Activated CD8-positive, alpha-beta memory T cell treated with anti-CD3 and anti-CD28 coated beads, Interleukin-2, amount 10 ng/mL, durations not matched to agents 7 days and 5 days (primary cell): ENCODE measurements around the gene CPNE9. TPM values are rescaled to one million over a fixed set of nuclear protein-coding genes. Genes with fewer than 3 reads are reported as not detected.

Source experiments
- ATAC-seq: fragments of 150-1000 bp; cut with Tn5 transposase; one replicate; pipeline ENCODE4 v1.10.0; 2021; ENCODE audit warnings: moderate library complexity
- CTCF ChIA-PET: fragments of 350-600 bp; sonication (Branson Sonifier 250); formaldehyde crosslinking; loops from one replicate; lab custom pipeline; 2021; ENCODE audit warnings: antibody characterized with exemption; lab: Charles Lee
- DNase-seq: peaks from one replicate; pipeline ENCODE4 v3.0.0-alpha.2; 2020
- H3K27ac Mint-ChIP-seq: one replicate; pipeline ENCODE4 v1.8.0; 2021; ENCODE audit warnings: mild to moderate bottlenecking, mixed read lengths
- H3K27me3 Mint-ChIP-seq: one replicate; pipeline ENCODE4 v1.8.0; 2021; ENCODE audit warnings: mixed read lengths
- H3K36me3 Mint-ChIP-seq: one replicate; pipeline ENCODE4 v1.8.0; 2021; ENCODE audit warnings: mild to moderate bottlenecking, mixed read lengths
- H3K4me1 Mint-ChIP-seq: one replicate; pipeline ENCODE4 v1.8.0; 2021; ENCODE audit warnings: mixed read lengths
- H3K4me3 Mint-ChIP-seq: one replicate; pipeline ENCODE4 v1.8.0; 2021; ENCODE audit warnings: mild to moderate bottlenecking, moderate library complexity, mixed read lengths
- H3K9me3 Mint-ChIP-seq: one replicate; pipeline ENCODE4 v1.8.0; 2022; ENCODE audit warnings: low read depth, mixed read lengths
- total RNA-seq, 2 experiments: library from RNA; stranded (reverse); gene quantifications; one replicate each; pipeline ENCODE4 v1.2.3, GENCODE V29; 2021

The CPNE9 gene
- total RNA-seq, 2 experiments from 2014 or later = not detected

DNA sequence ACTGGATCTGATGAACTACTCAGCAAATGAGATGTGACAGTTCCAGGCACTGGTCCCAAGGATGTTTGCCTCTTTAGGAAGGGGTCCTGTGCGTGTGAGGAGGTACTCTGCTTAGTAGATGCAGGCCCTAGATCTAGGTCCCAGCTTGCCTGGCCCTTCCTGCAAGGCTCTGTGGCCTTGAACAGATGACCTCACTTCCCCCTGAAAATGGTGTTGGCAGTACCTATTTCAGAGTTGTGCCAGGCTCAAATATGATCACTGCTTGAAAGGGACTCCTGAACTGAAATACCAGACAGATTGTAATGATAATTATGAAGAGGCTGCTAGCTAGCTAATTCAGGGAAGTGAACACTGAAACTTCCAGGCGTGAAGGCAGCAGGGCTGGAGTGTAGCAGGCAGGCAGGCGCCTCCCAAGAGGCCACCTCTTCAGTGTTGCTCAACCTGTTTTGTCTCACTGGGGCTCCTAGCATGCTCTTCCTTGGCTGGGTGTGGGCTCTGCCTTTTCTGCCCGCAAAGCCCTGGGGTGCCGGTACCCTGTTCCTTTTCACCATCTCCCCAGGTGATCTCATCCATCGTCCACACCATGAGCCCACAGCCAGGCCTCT is 24.1 kb upstream of the CPNE9 start:
- Mint-ChIP-seq H3K36me3 (peaks cover 12% of the 10 kb centered on the region), H3K9me3 (no peaks in the 10 kb centered on the region), H3K4me1 (no peaks in the 10 kb centered on the region), H3K27me3 (no peaks in the 10 kb centered on the region), H3K27ac (no peak overlapping the region), H3K4me3 (no peak overlapping the region)
- CTCF ChIA-PET = no interaction called here
- ATAC-seq (no peak), DNase-seq (no peak)

- CTCF ChIA-PET = no interaction called here
- Mint-ChIP-seq H3K4me3 (no peak overlapping the region), H3K9me3 (no peaks in the 10 kb centered on the region), H3K36me3 (peaks cover 20% of the 10 kb centered on the region), H3K27me3 (no peaks in the 10 kb centered on the region), H3K27ac (no peak overlapping the region), H3K4me1 (no peaks in the 10 kb centered on the region)
- no peak for DNase-seq
- no peak for ATAC-seq
Observed at GRCh38 chr3:9681011-9681722, 22.5 kb upstream of the CPNE9 start.

DNA sequence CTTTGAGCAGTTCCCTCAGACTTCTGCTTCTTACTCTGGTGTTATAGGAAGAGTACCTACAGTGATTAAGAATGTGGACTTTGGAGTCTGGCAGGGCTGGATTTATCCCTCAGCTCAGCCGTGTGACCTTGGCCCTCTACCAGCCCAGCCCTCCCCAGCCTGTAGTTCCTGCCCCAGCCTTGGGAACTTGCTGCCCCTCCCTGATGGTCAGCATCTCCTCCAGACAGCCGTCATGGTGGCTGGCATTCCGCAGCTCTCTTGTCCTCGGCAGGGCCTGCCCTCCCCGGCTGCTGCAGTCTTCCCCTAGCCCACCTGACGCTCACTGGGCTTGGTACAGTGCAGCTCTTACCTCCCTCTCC is 21.9 kb upstream of the CPNE9 start:
- Mint-ChIP-seq H3K9me3 (no peaks in the 10 kb centered on the region), H3K4me3 (no peak overlapping the region), H3K27me3 (no peaks in the 10 kb centered on the region), H3K27ac (no peak overlapping the region), H3K4me1 (no peaks in the 10 kb centered on the region), H3K36me3 (peaks cover 20% of the 10 kb centered on the region)
- CTCF ChIA-PET = no interaction called here
- DNase-seq = no peak
- no peak for ATAC-seq

DNA sequence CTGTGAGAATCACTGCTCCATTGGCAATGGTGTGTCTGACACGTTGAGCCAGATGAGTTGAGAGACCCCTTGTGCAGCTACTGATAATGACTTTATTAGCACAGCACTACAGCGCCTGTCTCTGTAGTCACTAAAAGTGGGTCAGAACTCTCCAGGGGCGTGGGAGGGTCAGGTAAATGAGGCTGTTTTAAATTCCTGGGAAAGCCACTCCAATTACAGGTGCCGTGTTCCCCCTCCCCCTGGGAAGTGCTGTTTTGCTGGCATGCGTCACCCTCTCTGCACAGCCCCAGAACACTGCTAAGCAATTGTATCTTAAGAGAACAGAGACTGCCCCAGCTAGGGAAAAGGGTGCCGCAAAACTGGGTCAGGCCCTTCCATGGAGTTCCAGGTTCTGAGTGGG is 21.5 kb upstream of the CPNE9 start:
- peaks cover 23% of the 10 kb centered on the region for H3K36me3 Mint-ChIP-seq
- no peaks in the 10 kb centered on the region for H3K9me3 Mint-ChIP-seq
- H3K4me1 Mint-ChIP-seq = no peaks in the 10 kb centered on the region
- H3K27ac Mint-ChIP-seq = no peak overlapping the region
- ATAC-seq (no peak), DNase-seq (no peak)
- H3K4me3 Mint-ChIP-seq = no peak overlapping the region
- CTCF ChIA-PET = no interaction called here
- no peaks in the 10 kb centered on the region for H3K27me3 Mint-ChIP-seq

DNA sequence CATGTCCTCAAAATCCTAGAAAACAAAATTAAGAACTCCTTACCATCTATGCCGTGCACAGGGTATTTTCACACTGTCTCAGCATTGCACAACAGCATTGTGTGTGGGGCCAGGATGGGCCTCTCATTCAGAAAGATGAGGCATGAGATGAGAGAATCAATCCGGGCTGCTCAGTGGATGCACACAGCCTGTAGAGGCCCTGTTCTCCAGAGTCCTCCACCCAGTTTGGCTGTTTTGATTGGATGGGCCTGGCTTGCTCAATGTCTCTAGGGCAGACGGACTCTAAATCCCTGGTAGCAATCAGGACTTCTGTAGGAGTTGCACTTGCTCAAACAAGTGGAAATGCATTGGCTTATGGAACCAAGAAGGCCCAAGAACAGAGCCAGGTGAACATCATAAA is 20.2 kb upstream of the CPNE9 start:
- H3K36me3 Mint-ChIP-seq = peaks cover 22% of the 10 kb centered on the region

GRCh38 chr3:9685216-9686049 is 18.2 kb upstream of the CPNE9 start:
- no peaks in the 10 kb centered on the region for H3K9me3 Mint-ChIP-seq
- DNase-seq (no peak), ATAC-seq (no peak)
- CTCF ChIA-PET = no interaction called here
- no peaks in the 10 kb centered on the region for H3K4me1 Mint-ChIP-seq
- peaks cover 27% of the 10 kb centered on the region for H3K36me3 Mint-ChIP-seq
- H3K4me3 Mint-ChIP-seq = no peak overlapping the region
- no peaks in the 10 kb centered on the region for H3K27me3 Mint-ChIP-seq
- no peak overlapping the region for H3K27ac Mint-ChIP-seq

More for the DNA sequence above, 20.2 kb upstream of the CPNE9 start:
- Mint-ChIP-seq H3K27me3 (no peaks in the 10 kb centered on the region), H3K9me3 (no peaks in the 10 kb centered on the region), H3K4me1 (no peaks in the 10 kb centered on the region), H3K27ac (no peak overlapping the region), H3K4me3 (no peak overlapping the region)
- DNase-seq (no peak), ATAC-seq (no peak)
- CTCF ChIA-PET = no interaction called here

DNA sequence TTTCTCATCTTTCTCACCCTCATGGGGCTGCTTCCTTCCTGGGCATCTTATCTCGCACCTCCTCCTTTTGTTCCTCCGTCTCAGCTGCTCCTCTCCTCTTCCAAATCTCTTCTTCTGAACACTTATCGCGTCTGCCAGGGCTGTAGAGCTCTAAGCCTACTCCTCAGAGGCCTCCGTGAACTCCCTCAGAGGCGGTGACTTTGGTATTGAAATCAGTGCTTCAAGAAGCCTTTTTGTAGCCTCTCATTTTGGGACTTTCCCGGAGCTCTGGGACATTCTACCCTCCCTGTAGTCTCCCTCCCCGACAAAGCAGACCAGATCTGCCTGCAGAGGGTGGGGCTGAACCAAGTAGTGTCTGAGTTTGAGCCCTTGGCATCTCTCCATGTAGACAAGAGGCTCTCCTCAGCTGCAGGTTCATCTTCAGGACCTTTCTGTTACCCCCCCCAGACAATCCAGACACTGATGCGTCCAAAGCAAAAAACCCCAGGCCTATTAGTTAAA is 17.5 kb upstream of the CPNE9 start:
- ATAC-seq = no peak
- Mint-ChIP-seq H3K27me3 (no peaks in the 10 kb centered on the region), H3K4me3 (no peak overlapping the region), H3K4me1 (no peaks in the 10 kb centered on the region), H3K27ac (no peak overlapping the region), H3K9me3 (no peaks in the 10 kb centered on the region), H3K36me3 (peaks cover 27% of the 10 kb centered on the region)
- CTCF ChIA-PET = no interaction called here
- DNase-seq = no peak

DNA sequence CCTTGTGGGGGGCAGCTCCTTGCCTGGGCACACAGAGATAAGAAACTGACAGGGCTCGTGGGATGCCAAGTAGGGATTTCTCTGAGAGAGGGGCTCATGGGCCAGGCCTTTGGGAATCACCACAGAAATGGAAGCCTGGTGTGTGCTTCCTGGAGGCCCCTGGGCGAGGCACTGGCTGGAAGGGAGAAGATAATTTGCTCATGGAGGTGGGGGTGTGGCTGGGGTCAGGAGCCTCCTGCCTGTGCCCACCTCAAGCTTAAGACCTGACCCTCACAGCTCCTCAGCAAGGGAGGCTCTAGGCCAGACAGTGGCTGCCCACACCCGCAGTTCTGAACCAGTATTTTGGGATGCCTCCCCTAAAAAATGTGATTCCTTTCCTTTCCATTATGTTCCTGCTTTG is 16.9 kb upstream of the CPNE9 start:
- DNase-seq (no peak), ATAC-seq (no peak)
- Mint-ChIP-seq H3K27me3 (no peaks in the 10 kb centered on the region), H3K4me3 (no peak overlapping the region), H3K27ac (no peak overlapping the region), H3K9me3 (no peaks in the 10 kb centered on the region), H3K4me1 (no peaks in the 10 kb centered on the region), H3K36me3 (peaks cover 25% of the 10 kb centered on the region)
- CTCF ChIA-PET = no interaction called here

GRCh38 chr3:9687514-9687913 is 16.1 kb upstream of the CPNE9 start:
- Mint-ChIP-seq H3K4me1 (no peaks in the 10 kb centered on the region), H3K9me3 (no peaks in the 10 kb centered on the region), H3K4me3 (no peak overlapping the region), H3K27ac (no peak overlapping the region), H3K27me3 (no peaks in the 10 kb centered on the region), H3K36me3 (peaks cover 27% of the 10 kb centered on the region)
- CTCF ChIA-PET = no interaction called here
- DNase-seq (no peak), ATAC-seq (no peak)

DNA sequence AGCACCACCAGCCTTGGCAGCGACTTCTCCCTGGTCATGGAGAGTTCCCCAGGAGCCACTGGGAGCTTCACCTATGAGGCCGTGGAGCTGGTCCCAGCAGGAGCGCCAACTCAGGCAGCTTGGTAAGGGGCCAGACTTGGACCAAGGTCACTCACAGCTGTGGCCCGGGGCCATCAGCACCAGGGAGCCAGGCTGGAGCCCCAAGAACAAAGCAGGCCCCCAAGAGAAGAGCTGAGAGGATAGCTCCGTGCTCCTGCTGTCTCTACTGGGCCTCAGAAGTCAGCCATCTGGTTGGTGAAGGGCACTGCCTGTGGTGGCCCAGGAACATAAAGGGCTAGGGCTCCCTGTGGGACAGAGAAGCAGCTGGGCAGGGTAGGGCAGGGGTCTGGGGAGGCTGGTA is 14.7 kb upstream of the CPNE9 start:
- no peak overlapping the region for H3K27ac Mint-ChIP-seq
- H3K36me3 Mint-ChIP-seq = peaks cover 27% of the 10 kb centered on the region
- no peaks in the 10 kb centered on the region for H3K4me1 Mint-ChIP-seq
- no peak overlapping the region for H3K4me3 Mint-ChIP-seq
- no peaks in the 10 kb centered on the region for H3K9me3 Mint-ChIP-seq
- no peak for ATAC-seq
- DNase-seq = no peak
- no peaks in the 10 kb centered on the region for H3K27me3 Mint-ChIP-seq
- CTCF ChIA-PET = interaction anchor here (0.5 kb wide), 1 partner anchor 234 kb away, joined by 4 read pairs; no protein-coding TSS in a partner anchor

- Mint-ChIP-seq H3K27me3 (no peaks in the 10 kb centered on the region), H3K4me3 (no peak overlapping the region), H3K27ac (no peak overlapping the region), H3K4me1 (no peaks in the 10 kb centered on the region), H3K9me3 (no peaks in the 10 kb centered on the region), H3K36me3 (peaks cover 23% of the 10 kb centered on the region)
- CTCF ChIA-PET = interaction anchor here (1.0 kb wide), 1 partner anchor 31 kb away, joined by 3 read pairs; no protein-coding TSS in a partner anchor
- DNase-seq (no peak), ATAC-seq (no peak)
Observed at GRCh38 chr3:9689757-9690156, 13.9 kb upstream of the CPNE9 start.

DNA sequence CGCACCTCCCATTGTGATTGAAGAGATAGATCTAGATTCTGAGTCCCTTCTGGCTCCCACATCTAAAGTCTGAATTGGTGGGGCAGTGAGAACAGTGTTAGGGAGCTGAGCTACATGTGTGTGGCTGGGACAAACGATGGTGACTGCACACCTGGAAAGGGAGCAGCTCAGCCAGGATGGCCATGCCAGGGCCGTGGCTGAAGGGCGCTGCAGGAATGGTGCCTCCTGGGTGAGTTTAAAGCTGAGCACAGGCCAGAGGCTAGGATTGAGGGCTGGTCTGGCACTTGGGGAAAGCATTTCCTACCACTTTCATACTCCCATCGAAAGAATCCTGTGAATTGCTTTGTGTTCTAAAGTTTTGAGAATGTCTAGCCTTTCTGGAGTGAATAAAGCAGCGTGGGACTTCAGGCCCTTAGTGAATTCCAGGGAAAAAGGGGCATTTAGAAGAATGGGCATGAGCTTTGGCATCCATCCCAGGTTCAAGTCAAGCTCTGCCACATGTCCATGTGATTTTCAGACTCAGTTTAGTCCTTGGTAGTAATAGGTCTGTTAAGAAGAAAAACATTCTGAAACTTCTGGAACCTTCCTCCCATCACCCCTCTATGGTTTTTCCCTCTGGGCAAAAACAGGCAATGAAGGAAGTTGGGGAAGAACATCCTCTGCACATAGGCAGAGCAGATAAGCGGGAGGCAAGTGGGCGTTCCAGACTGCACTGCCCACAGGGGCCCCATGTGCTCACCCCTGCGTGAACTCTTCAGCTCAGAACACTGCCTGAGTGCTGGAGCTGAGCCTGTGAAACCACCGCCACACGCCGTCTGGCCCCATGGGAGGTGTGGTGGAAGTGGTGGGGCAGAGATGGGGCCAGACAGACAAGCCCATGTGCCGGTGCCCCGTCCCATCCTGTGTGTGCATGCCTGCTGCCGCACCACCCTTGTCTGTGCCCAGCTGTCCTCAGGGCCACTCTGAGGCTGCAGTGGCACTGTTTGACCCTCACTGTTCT is 12.9 kb upstream of the CPNE9 start:
- H3K4me1 Mint-ChIP-seq = no peaks in the 10 kb centered on the region
- DNase-seq (no peak), ATAC-seq (no peak)
- no peak overlapping the region for H3K4me3 Mint-ChIP-seq
- peaks cover 17% of the 10 kb centered on the region for H3K36me3 Mint-ChIP-seq
- no peak overlapping the region for H3K27ac Mint-ChIP-seq
- H3K27me3 Mint-ChIP-seq = no peaks in the 10 kb centered on the region
- H3K9me3 Mint-ChIP-seq = no peaks in the 10 kb centered on the region
- CTCF ChIA-PET = interaction anchor here (1.0 kb wide), 1 partner anchor 32 kb away, joined by 3 read pairs; no protein-coding TSS in a partner anchor
